GM19023 (cell line): ENCODE data around the gene MAN1A1.

Source experiments
- ATAC-seq: cut with Tn5 transposase; IDR thresholded peaks from one replicate; pipeline ENCODE4 v1.9.1; 2021; ENCODE audit warnings: mild to moderate bottlenecking, moderate library complexity; ENCODE audit not compliant: unreplicated experiment

MAN1A1 gene

DNA sequence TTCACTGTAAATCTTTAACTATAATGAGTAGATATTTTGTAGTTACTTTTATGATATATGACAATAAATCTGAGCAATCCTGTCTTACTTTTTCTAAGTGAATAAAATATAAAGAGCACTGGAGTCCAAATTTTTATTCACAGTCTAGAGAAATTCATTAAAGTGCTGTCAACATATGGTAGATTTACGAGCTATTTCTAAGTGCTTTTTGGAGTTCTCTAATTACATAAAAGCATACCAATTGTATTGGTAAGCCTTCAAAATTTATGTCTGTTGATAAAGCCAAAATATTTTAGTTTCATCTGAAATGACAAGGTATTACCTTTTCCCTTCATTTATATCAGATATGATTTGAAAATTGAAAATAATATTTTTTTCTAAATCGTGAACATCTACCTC is 75.4 kb downstream of the MAN1A1 start:
- ATAC-seq = no peak

DNA sequence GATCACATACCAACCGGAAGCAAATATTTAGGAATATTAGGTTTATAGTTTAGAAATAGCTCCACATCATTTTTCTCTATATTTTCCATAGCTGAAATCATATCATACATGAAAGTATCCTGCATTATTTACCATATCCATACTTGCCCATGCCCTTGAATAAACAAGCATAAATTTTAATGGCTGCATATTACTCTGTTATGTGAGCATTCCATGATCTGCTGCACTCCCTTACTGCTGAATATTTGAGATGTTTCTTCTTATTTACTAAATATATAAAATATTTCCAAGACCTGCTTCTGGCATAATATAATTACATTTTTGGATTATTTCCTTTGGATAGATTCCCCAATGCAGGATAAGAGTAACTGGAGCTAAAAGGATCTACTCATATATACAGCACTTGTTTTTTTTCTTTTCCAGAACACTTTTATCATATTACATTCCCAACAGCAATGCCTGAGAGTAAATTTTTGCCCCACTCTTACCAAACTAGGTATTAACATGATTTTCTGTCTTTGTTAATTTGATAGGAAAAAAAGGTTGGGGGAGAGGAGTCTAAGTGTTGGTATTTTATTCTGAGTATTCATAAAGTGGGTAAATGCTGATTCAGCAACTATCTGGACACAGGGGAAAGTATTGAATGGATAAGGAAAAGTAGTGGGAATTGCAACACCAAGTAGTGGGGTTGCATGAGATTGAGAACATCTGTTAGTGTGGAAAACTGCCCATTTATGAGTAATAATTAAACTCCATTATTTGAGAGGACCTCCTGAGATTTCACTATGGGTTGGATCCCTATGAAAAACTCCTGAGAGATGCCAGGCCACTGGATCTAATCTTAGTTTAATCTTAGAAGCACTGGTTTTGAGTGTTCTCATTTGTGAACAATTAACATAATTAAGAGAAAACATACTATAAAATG is 76.0 kb downstream of the MAN1A1 start:
- ATAC-seq = no peak

DNA sequence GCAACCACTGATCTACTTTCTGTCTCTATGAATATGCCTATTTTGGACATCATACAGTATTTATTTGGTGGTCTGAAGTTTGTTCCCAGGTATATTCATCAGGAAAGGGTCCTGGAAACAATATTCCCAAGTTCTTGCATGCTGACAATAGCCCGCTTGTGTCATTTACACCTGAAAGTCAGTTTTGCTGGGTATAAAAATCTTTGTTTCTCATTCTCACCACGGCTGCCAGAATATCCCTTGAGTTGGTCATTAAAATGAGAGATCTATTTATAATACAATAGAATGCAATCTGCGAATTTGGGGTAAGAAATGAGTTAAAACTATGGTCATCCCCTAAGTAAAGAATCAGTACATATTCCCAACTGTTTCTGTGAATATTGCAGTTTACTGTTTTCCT is 79.0 kb downstream of the MAN1A1 start:
- ATAC-seq = no peak

DNA sequence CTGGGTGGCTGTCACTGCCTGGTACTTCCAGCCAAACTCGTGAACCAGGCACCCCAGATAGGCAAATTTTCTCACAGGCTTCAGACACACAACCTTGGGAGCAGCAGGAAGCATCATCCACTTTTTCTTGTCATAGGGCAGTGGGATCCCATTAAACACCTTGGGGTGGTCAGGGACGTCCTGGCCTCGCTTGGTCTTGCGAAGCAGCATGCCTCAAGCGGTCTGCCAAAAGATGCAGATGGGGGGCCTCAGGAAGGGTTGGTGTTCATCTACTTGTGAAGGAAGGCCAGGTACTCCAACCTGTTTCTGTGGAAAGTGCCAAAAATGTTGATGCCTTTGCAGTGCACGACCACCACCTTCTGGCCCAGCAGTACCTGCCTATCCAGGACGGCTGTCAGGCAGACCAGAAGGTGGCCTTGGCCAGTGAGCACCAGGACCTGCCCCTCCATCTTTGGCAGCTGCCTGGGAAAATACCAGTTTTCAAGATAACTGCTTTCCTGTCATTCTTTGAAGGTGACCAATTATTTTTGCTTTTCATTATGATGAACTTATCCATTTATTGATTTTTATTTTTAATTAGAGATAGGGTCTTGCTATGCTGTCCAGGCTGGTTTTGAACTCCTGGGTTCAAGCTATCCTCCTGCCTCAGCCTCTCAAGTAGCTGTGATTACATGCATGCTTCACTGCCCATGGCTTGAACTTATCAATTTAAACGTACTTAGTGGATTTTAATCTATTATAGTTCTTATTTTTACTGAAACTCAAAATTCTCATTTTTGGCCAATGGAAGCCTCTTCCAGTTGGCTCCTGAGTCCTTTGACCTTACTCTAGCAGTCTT is 80.1 kb downstream of the MAN1A1 start:
- ATAC-seq = no peak

DNA sequence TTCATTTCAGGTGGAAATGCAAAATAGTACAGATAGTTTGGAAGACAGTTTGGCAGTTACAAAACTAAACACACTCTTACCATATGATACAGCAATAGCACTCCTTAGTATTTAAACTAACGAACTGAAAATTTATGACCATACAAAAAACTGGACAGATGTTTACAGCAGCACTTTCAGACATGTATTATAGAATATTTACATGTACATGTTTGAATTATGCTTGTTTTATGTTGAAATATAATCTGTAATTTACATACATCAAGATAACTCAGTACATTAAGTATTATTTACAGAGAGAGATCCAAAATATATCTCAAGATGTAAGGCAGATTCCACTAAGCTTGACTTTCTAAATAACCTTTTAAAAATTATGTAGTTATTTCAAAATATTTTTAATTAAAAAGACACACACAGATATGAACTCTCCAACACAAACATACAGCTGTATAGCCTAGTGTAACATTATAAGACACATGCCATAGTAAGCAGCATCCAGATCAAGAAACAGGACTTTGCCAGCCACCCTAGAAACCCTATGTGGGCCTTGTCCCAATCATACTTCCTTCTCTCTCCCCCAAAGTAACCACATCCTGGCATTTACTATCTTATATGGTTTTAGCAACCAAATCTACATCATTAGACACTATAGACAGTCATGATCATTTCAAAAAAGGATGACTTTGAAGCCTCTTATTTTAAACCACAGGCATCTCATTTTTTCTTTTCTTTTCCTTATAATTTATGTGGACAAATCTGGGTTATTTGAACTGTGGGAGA is 82.2 kb downstream of the MAN1A1 start:
- ATAC-seq = no peak

DNA sequence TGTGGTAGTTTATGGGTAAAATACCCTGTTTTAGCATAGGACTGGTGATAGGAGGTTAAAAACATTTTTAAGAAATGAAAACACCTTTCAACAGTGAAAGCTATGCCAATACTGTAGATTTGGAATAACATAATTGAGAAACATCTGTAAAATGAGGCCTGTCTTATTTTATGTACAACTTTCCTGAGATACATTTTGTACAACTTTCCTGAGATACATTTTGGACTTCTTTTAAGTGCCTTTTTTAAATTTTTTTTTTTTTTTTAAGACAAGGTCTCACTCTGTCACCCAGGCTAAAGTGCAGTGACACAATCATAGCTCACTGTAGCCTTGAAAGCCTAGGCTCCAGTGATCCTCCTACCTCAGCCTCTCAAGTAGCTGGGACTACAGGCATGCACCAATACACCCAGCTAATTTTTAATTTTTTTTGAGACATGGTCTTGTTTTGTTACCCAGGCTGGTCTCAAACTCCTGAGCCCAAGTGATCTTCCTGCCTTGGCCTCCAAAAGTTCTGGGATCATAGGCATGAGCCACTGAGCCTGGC is 84.6 kb downstream of the MAN1A1 start:
- ATAC-seq = no peak

DNA sequence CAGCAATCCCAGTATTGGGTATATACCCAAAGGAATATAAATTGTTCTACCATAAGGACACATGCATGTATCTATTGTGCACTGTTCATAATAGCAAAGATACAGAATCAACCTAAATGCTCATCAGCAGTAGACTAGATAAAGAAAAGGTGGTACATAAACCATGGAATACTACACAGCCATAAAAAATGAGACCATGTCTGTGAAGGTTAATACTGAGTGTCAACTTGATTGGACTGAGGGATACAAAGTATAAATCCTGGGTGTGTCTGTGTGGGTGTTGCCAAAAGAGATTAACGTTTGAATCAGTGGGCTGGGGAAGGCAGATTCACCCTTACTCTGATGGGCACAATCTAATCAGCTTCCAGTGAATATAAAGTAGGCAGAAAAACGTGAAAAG is 86.9 kb downstream of the MAN1A1 start:
- ATAC-seq = no peak

DNA sequence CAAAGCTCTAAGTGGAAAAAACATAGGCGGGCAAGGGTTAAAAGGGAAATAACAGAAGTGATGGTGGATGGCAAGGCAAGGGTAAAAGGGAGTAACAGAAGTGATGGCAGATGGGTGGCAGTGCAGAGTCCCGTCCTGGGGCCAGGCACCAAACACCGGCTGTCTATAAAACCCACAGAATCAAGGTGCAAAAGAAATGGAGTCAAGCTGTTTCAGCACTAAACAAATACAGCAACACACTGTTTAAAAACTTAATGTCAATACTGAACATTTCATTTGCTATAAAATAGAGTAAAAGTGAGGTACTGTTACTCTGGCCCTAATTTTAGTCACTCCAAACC is 87.6 kb downstream of the MAN1A1 start:
- no peak for ATAC-seq

DNA sequence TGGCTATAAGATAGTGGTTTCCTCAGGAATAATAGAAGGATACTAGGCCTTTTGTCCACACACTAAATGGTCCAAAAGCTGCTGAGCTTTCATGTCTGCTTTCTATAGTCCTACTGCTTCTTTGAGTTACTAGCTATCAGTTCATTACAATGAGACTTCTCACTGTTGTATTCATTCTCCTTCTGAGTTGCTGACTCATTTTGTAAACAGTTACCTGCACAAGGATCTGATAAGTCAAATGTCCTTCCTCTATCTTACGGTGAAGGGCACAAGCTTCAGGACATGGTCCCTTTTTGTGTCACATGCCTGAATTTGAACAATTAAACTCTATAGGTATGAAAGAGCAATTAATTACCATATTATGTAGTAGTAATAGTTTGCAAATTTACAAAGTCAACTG is 90.5 kb downstream of the MAN1A1 start:
- ATAC-seq = peak; percentile 57

DNA sequence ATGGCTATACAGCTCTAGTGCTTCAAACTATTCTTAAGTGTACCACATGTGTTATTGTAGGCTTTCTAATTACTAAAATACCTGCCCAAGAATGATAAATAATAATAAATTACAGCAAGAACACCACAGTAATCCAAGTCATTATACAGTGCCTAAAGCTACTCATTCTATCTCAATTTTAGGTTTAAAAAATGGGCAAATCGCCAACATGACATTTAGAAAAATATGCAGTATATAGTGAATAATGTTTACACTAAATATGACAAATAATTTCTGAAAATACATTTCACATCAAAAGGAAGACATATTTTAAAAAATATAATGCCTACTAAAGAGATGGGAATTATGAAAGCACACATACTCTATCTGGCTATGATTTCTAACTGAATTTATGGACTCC is 91.8 kb downstream of the MAN1A1 start:
- ATAC-seq = no peak

DNA sequence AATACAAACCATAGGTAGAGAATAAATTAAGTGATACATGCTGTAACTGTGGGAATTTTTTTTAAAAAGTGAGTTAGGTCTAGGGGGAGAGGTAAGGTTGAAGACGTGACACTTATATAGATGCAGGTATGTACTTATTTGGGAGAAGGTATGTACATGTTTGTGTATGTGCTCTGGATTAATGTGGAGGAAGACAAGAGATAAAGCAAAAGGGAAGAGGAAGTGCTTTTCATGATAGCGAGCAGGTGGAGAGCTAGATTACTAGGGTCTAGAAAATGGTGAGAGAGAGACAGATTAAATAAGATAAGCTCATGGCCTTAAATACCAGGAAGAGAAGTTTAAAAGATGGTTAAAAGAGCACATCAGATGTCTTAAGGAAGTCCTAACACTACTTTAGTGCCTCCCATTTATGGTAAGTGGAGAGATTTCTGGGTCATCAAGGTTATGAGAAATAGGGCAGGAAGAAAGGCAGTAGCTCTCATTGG is 92.5 kb downstream of the MAN1A1 start:
- ATAC-seq = no peak

DNA sequence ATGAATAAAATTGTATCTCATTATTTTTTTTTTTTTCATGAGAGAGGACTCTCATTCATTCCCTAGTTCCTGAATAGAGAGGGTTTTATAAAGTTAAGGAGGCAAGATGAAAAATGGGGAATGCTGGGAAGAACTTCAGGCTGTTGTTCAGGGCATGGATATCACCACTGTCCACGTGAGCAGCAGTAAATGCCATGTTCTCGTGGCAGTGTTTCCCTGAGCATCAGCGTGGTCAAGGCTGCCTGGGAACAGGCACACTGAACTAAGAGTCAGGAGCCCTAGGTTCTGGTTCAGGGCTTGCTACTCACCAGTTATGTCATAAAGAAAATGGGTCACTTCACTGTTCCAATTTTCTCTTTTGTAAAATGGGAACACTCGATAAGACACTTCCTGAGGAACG is 93.2 kb downstream of the MAN1A1 start:
- ATAC-seq = no peak

DNA sequence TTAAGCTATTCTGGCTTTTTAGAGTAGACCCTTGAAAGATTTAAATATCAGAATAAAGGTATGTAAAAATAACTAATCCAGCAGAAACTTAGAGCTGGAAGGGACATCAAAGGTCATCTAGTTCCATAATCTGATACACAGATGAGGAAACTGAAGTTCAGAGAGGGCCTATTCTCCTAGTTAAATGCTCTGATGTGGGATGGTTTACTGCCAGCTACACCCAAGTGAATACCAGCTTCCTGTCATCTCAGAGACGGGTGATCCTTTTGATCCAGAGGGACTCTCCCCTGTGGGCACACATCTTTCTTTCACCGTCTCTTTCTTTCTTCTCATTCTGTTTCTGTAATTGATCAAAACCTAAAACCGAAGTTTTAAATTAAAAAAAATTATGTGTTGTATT is 94.1 kb downstream of the MAN1A1 start:
- ATAC-seq = no peak

DNA sequence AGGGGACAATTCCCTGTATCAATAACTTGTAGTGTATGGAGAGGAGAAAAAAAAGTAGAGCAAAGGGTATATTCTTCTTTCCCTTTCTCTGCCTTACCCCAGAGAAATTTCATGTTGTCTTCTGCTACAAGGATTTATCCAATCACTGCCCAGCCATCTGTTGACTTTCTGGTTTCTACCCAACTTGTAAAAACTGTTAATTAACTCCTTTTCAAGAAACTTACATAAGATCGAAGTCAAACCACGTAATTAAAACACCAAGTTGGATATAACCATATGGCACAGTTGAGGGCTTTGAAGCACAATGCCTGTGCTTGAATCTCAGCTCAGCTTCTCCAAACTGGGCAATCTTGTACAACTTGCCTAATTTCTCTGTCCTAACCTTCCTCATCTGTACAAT is 99.5 kb downstream of the MAN1A1 start:
- ATAC-seq = no peak

DNA sequence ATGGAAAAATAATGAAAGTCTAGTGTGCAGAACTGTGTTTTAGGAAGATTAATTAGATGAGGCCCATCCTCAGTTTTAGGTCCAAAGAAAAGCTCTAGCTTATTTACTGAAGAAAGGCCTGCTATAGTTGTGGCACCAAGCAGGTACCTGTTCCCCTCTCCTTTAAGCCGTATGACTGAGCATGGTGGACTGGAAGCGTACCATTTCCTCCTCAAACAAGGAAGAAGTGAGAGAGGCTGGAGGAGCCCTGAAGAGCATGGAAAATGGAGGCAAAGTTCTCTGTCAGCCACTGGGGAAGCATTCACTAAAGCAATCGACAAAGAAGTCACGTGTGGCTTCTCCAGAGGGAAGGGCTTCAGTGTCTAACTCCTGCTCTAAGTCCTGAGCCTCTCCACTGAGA is 100.2 kb downstream of the MAN1A1 start:
- ATAC-seq = no peak

DNA sequence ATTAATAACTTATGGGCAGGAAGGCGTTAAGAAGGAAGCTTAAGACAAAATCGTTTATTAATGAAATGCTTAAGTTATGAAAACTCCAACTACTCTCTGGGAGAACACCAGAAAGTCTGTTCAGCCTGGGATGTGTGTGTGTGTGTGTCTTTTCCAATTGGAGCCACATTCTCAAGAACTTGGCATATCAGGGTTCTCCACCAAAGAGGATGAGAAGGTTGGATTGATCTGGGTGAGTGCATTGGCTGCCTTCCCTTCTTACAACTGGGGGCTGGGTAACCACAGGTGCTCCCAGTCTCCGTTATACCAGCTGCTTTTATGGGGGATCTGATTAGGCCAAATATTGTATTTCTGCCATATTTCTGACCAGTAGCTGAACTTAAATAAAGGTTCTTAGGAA is 102.1 kb downstream of the MAN1A1 start:
- no peak for ATAC-seq

DNA sequence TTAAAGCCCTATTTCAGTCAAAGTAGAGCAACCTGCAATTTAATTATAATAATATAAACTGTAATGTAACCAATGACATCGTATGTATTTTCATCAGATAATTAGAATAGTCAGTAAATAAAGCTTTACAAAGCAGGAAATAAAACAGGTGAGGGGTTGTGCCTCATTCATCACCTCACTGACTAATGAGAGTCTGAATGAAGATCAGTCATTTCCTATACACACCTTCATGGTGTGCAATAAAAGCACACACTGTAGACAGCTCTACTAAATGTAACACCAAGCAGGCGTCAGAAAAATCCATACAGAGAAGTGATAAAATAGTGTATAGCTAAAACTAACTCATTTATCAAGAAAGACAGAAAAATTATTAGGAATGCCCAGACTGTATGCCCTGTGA is 105.9 kb downstream of the MAN1A1 start:
- no peak for ATAC-seq

DNA sequence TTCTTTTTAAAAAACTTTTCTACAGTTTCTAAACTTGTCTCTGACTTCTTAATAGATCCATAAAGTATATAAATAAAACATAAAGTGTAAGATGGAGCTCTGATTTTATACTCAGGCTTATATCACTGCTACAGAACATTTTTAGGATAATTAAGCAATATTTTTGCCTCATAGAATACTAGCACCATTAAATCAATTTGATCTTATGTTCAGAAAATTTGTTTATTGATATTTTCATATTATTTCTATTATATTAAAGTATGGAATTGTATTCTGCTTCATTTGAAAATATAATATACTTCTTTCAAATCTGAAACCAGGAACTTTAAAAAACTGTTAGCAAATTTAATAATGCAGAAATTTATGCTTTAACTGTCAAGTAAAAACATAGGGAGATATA is 106.5 kb downstream of the MAN1A1 start:
- no peak for ATAC-seq

DNA sequence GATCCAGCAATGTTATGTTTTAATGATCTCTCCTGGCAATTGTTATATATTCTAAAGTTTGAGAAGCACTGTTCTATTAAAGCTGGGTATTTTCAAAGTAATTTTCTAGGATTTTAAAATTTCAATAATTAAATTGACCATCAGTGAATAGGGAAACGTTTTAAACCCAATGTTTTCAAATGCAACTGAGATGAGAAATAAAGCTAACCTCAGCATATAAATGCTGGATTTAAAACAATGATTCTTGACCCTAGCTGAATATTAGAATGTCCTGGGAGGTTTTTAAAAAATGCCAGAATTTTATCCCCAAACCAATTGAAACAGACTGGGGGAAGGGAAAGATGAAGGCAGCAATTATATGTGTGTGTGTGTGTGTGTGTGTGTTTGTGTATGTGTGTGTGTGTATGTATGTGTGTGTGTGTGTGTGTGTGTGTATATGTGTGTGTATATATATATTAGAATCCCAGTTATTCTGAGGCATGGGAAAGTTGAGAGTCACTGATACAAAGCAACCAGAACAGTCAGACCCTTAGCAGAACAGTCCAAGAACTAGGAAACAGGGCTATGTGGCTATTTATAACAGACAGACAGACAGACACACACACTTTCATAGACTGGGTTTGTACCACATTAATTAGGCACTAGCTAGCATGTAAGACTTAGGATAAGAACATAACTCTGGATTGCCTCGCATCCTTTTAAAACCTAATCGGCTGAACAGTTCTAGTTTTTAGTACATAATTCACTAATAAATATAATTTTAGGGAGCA is 107.8 kb downstream of the MAN1A1 start:
- ATAC-seq = no peak

DNA sequence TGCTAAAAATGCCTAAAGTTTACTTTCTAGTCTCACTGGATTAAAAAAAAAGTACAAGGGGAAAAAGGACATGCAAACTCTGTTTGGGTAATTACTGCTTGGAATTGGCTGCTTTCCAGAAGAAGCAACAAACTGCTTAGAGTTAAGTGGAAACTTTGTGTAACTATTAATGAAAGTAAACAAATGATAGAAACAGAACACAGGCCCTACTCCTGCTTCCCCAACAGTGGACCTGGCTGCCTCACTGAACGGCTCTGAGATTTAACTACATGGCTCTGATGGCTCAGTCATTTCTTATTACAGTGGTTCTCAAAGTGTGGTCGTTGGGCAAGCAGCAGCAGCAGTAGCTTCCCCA is 108.5 kb downstream of the MAN1A1 start:
- peak; percentile 87 for ATAC-seq
